Activated CD4-positive, CD25-positive, alpha-beta regulatory T cell treated with anti-CD3 and anti-CD28 coated beads, Interleukin-2, amount 50 U/mL, for 16 hours (primary cell): Measurements from ENCODE around the gene USP53.
"Not testable (repeated sequence)": the region's sequence is repeated elsewhere in the genome, so short reads cannot be mapped to it uniquely, and the experiment has no call there.

Source experiments
- DNase-seq: peaks from one replicate; pipeline ENCODE4 v3.0.0-alpha.2; 2020; ENCODE audit warnings: low read depth, low spot score

USP53 gene

DNA sequence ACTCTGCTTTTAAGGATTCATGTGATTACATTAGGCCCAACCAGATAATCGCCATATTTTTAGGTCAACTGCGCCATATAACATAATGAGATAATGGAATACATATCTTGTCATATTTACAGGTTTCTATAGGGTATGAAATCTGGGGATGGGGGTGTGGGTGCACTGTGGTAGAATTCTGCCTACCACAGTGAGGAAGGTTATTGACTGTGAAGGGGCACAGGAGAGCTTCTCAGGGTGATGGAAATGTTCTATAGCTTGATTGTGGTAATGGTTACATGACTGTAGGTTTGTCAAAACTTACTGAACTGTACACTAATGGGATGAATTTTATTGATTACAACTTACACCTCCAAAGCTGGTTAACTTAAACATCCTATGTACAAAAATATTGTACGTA lies 15.9 kb downstream of the USP53 start:
- DNase-seq: no peak

DNA sequence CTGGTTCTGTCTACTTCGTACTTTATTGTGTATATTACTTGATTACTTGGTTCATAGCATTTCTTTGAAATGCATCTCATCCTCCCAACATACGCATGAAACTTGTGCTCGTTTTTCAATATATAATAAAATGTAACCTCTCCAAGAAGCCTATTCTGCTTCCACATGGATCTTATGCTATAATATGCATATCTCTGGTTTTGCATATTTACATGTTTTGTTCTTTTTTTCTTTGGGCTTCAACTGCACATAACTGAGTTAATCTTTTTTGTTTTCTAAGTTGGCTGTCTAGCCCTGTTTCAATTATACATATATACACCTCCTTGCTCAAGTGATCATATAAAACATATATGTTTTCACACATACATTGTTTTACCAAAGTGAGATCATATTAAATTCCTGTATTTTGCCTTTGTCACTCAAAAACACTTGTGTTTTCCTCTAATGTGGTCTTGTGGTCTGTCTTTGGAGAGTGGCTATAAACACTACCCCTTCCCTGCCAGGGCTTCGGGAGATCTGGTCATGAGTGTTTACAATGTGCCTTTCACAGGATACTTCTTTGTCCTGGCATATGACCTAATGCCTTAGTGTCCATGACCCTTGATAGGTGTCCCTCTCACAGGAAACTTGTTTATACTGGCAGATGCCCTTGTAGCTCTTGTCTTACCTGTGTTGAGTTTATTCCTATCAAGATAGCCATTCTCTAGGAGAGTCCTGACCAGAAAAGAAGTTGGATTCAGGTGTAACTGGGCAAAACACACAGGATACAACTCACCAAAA lies 17.6 kb downstream of the USP53 start:
- DNase-seq: no peak

DNA sequence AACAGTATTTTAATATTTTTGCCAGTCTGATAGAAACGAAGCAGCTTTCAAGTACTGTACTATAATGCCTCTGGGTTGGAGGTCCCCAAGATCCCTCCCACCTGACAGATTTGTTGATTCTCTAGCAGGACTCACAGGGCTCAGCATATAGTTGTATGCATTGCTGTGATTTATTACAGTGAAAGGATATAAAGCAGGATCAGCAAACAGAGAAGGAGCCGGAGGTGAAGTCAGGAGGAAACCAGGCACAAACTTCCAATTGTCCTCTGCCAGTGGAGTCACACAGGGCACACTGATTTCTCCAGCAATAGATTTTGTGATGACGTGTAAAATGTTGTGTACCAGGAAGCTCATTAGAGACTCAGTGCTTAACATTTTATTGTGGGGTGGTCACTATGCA lies 19.0 kb downstream of the USP53 start:
- DNase-seq: no peak

DNA sequence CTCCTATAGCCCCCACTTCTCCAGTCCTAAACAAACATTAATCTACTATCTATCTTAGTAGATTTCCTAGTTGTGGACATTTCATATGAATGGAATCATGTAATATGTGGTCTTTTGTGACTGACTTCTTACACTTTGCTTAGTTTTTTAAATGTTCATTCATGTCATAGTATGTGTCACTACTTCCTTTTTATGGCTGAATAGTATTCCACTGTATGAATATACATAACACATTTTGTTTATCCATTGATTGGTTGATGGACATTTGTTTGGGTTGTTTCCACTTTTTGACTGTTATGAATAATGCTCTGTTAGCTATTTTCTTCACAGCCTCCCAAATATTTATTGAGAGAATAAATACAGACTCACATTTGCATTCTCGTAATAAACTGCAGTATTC lies 19.8 kb downstream of the USP53 start:
- DNase-seq: no peak

DNA sequence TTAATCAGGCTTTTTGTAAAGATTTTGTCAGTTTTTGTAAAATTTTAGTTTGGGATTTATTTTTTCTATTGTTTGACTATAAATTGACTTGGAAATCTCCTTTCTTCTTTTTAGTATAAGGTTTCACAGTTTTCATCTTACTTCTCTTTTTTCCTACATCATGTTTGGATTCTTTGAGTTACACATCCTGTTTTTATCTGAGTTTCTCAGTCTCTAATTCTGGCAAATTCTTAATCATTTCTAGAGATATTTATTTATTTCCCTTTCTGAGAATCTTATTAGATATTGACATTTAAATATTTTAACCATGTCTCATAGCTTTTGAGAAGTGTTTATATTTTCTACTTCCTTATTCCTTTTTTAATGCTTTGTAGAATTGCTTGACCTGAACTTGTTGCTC lies 20.7 kb downstream of the USP53 start:
- DNase-seq: no peak

DNA sequence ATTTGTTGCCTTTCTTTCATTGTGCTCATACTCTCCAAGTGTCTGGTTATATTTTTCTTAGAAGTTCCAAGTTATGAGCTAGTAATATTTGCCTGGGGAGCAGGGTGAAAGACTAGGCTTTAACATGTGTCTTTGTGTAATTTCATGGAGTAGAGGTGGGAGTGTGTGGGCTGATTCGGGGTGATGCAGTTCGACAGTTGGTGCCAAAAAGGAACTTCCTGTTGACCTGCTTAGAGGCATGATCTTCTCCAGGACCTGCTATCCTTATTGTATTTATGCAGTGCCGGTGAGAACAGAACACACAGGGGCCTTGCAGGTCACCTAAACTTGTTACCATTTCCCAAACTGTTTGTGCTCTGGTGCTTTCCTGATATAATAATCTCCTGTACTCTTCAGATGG lies 21.2 kb downstream of the USP53 start:
- DNase-seq: no peak

DNA sequence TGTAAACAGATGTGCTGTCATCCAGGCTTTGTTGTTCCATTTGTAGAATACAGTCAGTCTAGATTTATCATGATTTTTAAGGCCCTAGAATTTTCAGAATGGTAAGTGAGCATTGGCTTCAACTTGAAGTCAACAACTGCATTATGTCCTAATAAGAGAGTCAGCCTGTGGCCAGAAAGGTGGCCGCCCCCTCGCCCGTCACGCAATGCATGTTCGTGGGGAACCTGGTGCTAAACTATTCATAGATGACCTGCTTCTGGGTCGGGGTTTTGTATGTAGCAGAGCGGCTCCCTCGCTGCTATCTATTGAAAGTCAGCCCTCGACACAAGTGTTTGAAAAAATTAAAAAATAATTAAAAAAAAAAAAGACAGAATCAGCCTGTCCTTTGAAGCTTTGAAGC lies 24.7 kb downstream of the USP53 start:
- no peak for DNase-seq

DNA sequence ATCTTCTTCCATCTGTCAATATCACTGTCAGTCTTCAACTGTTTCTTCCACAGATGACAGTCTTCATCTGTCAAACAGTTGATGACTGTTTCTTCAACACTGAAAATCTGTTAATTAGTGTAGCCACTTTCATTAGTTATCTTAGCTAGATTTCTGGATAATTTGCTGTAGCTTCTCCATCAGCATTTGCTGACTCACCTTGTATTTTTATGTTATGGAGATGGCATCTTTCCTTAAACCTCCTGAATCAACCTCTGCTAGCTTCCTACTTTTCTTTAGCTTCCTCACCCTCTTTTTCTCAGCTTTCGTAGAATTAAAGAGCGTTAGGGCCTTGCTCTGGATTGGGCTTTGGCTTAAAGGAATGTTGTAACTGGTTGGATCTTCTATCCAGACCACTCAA lies 25.1 kb downstream of the USP53 start:
- DNase-seq: no peak

DNA sequence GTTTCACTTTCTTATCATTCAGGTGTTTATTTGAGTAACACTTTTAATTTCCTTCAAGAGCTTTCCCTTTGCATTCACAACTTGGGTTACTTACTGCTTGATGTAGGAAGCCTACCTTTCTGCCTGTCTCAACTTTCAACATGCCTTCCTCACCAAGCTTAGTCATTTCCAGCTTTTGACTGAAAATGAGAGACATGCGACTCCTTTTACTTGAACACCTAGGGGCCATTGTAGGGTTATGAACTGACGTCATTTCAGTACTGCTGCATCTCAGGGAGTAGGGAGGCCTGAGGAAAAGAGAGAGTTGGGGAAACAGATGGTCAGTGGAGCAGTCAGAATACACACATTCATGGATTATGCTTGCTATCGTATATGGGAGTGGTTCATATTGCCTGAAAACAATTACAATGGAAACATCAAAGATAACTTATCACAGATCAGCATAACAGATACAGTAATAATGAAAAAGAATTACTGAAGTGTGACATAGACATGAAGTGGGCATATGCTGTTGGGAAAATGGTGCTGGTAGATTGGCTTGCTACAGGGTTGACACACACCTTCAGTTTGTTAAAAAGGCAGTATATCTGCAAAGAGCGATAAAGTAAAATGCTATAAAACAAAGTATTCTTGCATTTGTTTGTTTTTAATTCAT lies 25.7 kb downstream of the USP53 start:
- DNase-seq: no peak

DNA sequence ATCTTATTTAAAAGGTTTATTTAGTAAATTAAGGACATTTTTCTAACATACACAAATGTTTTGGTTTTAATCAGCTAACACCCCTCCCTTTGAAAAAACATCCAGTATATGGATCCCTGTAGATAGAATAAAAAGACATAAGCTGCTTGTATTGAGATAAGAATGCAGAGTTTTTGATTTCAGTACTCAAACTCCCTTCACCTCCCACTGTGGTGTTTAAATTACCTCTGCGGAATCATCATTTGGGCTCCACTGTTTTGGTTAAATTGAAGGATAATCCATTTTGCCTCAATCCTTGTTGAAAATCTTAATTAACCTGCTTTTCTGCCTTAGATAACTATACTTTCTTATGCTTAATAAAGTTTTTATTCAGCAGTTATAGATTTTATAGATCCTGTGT lies 27.6 kb downstream of the USP53 start:
- no peak for DNase-seq

DNA sequence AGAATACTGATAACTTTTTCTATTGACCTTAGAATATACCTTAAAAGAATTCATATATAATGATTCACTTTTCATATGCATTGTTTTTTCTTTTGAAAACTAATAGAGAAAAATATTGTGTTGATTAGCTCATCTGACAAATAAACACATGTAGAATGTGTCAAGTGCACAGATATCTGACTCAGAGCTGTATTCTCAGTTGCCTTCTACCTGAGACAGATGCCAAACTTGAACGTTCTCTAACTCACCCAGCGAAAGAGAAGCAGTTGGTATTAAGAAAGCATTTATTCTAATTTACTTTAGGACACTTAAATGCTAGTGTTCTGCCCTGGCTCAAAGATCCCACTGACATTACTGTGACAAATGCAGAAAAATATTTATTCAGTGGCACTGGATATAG lies 28.1 kb downstream of the USP53 start:
- DNase-seq: no peak

DNA sequence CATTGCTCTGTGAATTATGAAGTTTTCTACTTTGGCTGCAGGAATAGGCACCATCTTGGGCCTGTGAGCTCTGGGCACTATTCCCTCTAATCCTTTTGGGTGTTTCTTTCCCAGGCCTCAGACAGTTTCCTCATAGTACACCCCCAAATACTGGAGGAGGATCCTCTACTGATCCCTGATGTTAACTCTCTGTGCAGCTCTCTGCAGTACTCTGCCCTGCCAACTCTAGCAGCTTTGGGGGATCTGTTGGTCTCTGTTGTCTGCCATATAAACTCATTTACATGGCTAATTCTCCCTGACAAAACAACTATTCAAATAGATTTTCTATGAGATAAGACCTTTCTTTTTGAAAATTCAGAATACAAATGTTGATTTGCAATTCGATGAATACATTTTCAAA lies 29.9 kb downstream of the USP53 start:
- no peak for DNase-seq

DNA sequence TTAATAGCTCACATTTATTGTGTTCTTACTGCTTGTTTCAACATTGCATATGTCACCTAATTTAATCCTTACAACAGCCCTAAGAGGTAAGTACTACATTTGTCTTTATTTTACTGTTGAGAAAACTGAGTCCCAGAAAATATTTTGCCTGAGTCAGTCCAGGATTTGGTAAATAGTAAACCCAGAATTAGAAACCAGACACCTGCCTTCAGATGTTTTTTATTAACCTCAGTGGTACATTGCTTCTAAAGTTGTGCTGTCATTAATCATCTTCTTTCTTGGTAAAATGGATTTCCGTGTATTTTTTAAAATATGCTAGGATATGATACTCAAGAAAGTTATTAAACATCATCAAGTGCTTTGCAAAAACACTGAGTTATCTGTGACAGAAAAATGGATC lies 31.4 kb downstream of the USP53 start:
- no peak for DNase-seq

DNA sequence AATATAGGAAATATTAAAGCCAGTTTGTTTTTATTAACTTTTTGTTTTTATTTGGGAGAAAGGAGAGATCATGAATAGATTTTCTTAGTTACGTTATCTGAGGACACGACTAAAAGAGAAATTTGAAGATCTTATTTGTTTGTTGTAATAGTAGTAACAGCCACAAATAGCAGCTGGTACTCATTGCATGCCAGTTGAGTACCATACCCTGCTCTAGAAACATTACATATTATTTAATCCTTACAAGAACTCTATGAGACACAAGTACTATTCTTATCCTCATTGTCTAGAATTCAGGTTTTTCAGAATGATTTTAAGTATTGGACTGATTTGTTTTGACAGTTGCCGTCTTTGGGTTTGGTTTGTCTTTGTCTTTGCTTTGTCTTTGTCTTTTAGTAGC lies 31.8 kb downstream of the USP53 start:
- no peak for DNase-seq

DNA sequence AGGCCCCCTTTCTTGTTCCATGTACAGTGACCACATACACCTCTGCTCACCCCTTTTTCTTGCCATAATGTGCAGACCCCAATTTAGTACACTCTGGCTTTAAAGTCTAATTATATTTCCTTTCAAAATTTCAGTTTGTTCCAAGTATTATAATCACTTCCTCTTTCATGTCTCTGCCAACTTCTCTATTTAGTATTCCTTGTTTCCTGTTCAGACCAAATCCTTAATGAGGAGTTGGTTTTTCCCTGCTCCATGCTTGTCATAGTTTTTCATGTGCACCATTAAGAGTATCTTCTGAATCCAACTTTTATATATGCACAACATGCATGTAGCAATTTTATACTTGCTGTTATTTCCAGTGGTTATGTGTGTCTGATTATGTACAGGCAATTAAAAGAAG lies 32.3 kb downstream of the USP53 start:
- DNase-seq: no peak

DNA sequence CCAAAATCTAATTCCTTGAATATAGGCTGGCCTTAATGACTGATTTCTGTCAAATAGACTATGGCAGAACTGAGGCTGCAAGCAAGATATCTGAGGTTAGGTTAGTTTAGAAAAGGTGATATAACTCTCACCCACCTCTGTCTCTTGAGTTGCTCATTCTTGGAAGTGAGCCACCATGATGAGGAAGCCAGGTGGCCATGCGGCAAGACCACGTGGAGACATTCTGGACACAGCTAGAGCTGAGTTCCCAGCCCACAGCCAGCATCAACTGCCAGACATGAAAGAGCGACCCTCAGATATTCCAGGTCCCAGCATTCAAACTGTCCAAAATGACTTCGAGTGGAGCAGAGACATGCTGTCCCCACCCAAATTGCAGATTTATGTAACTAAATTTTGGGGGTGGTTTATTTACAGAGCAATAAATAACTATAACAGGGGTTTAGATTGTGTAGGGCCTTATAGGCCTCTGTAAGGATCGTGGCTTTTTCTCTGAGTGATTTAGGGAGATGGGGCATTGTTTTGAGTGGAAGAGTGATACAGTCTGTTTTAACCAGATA lies 33.7 kb downstream of the USP53 start:
- no peak for DNase-seq

DNA sequence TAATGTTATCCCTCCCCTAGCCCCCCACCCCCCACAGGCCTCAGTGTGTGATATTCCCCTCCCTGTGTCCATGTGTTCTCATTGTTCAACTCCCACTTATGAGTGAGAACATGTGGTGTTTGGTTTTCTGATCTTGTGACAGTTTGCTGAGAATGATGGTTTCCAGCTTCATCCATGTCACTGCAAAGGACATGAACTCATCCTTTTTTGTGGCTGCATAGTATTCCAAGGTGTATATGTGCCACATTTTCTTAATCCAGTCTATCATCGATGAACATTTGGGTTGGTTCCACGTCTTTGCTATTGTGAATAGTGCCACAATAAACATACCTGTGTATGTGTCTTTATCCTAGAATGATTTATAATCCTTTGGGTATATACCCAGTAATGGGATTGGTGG lies 38.5 kb downstream of the USP53 start:
- DNase-seq: not testable (repeated sequence)

DNA sequence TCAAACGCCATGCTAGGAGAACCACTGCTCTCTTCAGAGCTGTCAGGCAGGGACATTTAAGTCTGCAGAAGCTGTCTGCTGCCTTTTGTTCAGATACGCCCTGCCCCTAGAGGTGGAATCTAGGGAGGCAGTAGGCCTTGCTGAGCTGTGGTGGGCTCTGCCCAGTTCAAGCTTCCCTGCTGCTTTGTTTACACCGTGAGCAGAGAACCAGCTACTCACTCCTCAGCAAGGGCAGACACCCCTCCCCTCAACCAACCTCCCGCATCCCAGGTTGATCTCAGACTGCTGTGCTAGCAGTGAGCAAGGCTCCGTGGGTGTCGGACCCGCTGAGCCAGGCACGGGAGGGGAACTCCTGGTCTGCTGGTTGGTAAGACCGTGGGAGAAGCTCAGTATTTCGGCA lies 42.7 kb downstream of the USP53 start:
- DNase-seq: not testable (repeated sequence)

DNA sequence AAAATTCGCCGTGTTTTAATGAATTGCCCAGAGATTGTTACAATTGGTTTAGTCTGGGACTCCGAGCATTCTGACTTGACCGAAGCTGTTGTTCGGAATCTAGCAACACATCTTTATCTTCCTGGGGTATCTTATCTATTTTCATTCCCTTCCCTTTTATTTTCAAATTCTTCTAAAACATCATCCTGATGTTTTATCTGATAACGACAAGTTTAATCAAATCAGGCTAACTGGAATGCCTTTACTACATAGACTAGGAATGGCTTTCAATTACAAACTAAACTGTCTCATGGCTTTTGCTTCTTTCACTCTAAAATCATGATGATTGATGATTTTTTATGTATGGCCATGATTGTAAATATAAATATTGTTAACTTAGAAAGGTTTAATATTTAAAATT lies 48.0 kb downstream of the USP53 start:
- no peak for DNase-seq

DNA sequence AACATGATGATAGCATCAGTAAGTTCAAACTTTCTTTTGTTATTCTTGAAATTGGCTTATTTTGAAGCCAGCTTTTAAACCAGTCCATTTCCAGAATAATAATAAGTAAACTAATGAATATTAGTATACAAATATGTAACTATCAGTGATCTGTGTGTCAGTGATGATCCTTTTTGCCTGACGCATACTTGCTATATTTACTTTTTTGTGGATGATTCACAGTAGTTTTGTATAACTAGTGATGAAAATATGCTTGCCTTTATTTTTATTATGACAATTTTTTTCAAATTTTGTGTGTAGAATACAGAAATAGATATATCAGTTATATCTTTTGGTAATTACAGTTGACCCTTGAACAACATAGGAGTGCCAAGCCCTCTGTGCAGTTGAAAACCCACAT lies 49.5 kb downstream of the USP53 start:
- DNase-seq: no peak

DNA sequence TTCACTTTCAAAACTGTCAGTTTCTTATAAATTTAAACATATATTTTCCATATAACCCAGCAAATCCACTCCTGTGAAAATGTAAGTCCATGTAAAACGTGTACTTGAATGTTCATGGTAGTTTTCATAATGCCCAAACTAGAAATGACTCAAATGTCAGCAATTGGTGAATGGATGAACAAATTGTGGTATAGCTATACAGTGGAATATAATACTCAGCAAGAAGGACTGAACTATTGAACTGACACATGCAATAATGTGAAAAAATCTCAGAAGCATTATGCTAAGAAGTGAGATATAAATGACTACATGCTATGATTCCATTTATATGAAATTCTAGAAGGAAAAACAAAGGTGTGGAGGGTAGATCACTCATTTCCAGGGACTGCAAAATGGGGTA lies 52.2 kb downstream of the USP53 start:
- DNase-seq: no peak

DNA sequence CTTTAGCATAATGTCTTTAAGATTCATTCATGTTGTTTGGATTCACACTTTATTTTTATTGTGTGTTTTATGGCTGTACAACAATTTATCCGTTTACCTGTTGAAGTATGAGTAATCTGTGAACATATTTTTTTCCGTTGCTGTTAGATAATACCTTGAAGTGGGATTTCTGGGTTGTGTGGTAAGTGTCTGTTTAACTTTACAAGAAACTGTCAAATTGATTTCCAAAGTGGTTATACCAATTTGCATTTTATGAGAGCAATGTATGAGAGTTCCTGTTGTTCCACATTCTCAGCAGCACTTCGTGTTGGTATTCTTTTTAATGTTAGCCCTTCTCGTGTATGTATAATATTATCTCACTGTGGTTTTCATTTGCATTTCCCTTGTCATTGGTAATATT lies 53.6 kb downstream of the USP53 start:
- DNase-seq: no peak

DNA sequence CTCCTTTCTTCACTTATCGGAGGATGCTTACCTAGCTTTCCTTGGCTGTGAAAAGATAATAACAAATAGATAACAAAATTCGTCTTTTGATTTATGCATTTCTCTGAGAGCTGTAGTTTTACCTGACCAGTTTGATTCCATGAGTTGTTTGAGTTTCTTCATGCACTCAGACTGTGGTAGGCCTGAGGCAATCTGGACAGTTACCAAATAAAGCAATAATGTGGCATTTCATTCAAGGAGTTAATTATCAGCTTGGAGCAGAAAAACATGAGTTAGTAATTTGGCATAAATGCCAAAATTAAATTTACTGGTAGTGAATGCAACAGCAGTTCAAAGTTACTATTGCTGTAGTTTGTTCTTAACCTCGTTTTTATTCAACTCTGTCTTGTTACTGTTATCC lies 56.0 kb downstream of the USP53 start:
- DNase-seq: no peak
